Activated CD8-positive, alpha-beta T cell treated with anti-CD3 and anti-CD28 coated beads, Interleukin-2, amount 10 ng/mL, durations not matched to agents 7 days and 5 days (primary cell): ENCODE results near the gene CCNE1. TPM values are rescaled to one million over a fixed set of nuclear protein-coding genes. Genes with fewer than 3 reads are reported as not detected.
"Not testable (repeated sequence)": the region's sequence is repeated elsewhere in the genome, so short reads cannot be mapped to it uniquely, and the experiment has no call there.

ENCODE experiments used
- ATAC-seq: fragments of 150-1000 bp; cut with Tn5 transposase; one replicate; pipeline ENCODE4 v1.10.0; 2021; ENCODE audit warnings: moderate library complexity
- CTCF ChIA-PET: fragments of 350-600 bp; sonication (Branson Sonifier 250); formaldehyde crosslinking; loops from one replicate; lab custom pipeline; 2021; ENCODE audit warnings: antibody characterized with exemption; lab: Charles Lee
- POLR2A ChIA-PET: fragments of 350-600 bp; sonication (Branson Sonifier 250); formaldehyde crosslinking; loops from one replicate; lab custom pipeline; 2021; ENCODE audit warnings: antibody characterized with exemption; lab: Charles Lee
- DNase-seq: peaks from one replicate; pipeline ENCODE4 v3.0.0-alpha.2; 2020
- H3K27ac Mint-ChIP-seq: one replicate; pipeline ENCODE4 v1.8.0; 2021; ENCODE audit warnings: mild to moderate bottlenecking, mixed read lengths
- H3K27me3 Mint-ChIP-seq: one replicate; pipeline ENCODE4 v1.8.0; 2021; ENCODE audit warnings: low read depth, mixed read lengths
- H3K36me3 Mint-ChIP-seq: one replicate; pipeline ENCODE4 v1.8.0; 2021; ENCODE audit warnings: low read depth, mixed read lengths
- H3K4me1 Mint-ChIP-seq: one replicate; pipeline ENCODE4 v1.8.0; 2021; ENCODE audit warnings: low read depth, mixed read lengths
- H3K4me3 Mint-ChIP-seq: one replicate; pipeline ENCODE4 v1.8.0; 2021; ENCODE audit warnings: mild to moderate bottlenecking, mixed read lengths
- H3K9me3 Mint-ChIP-seq: one replicate; pipeline ENCODE4 v1.8.0; 2022; ENCODE audit warnings: mixed read lengths; ENCODE audit not compliant: insufficient read depth
- total RNA-seq, 2 experiments: library from RNA; stranded (reverse); gene quantifications; one replicate each; pipeline ENCODE4 v1.2.3, GENCODE V29; 2021

The CCNE1 gene
- total RNA-seq, 2 experiments from 2014 or later: 38.7 to 39.2 TPM

- peaks cover 6% of the 10 kb centered on the region for H3K4me1 Mint-ChIP-seq
- ATAC-seq (no peak), DNase-seq (no peak)
- H3K9me3 Mint-ChIP-seq: no peaks in the 10 kb centered on the region
- no peak overlapping the region for H3K27ac Mint-ChIP-seq
- no peaks in the 10 kb centered on the region for H3K36me3 Mint-ChIP-seq
- CTCF ChIA-PET: no interaction called here
- POLR2A ChIA-PET: no interaction called here
- peaks cover 2% of the 10 kb centered on the region for H3K27me3 Mint-ChIP-seq
- no peak overlapping the region for H3K4me3 Mint-ChIP-seq
Observed at GRCh38 chr19:29793116-29793727, 18.6 kb upstream of the CCNE1 start.

GRCh38 chr19:29794490-29794889 is 17.3 kb upstream of the CCNE1 start:
- H3K4me3 Mint-ChIP-seq, H3K27ac Mint-ChIP-seq: not testable (repeated sequence)

GRCh38 chr19:29795461-29796172 is 16.2 kb upstream of the CCNE1 start:
- POLR2A ChIA-PET: no interaction called here
- Mint-ChIP-seq H3K27ac (no peak overlapping the region), H3K27me3 (peaks cover 2% of the 10 kb centered on the region)

More at GRCh38 chr19:29794490-29794889, 17.3 kb upstream of the CCNE1 start:
- H3K27me3 Mint-ChIP-seq, H3K9me3 Mint-ChIP-seq, H3K4me1 Mint-ChIP-seq, POLR2A ChIA-PET, H3K36me3 Mint-ChIP-seq, DNase-seq, ATAC-seq: not testable (repeated sequence)
- CTCF ChIA-PET: interaction anchor here (0.6 kb wide), 1 partner anchor 66 kb away, joined by 3 read pairs; no protein-coding TSS in a partner anchor

GRCh38 chr19:29796173-29796573 is 15.6 kb upstream of the CCNE1 start:
- no peaks in the 10 kb centered on the region for H3K9me3 Mint-ChIP-seq
- POLR2A ChIA-PET: no interaction called here
- H3K4me1 Mint-ChIP-seq: peaks cover 6% of the 10 kb centered on the region
- CTCF ChIA-PET: interaction anchor here (1.6 kb wide), 1 partner anchor 77 kb away, joined by 5 read pairs; no protein-coding TSS in a partner anchor
- H3K27me3 Mint-ChIP-seq: peaks cover 2% of the 10 kb centered on the region
- H3K27ac Mint-ChIP-seq: no peak overlapping the region
- H3K4me3 Mint-ChIP-seq: no peak overlapping the region
- no peak for ATAC-seq
- DNase-seq: no peak
- no peaks in the 10 kb centered on the region for H3K36me3 Mint-ChIP-seq

More at GRCh38 chr19:29795461-29796172, 16.2 kb upstream of the CCNE1 start:
- Mint-ChIP-seq H3K36me3 (no peaks in the 10 kb centered on the region), H3K4me3 (no peak overlapping the region), H3K4me1 (peaks cover 6% of the 10 kb centered on the region), H3K9me3 (no peaks in the 10 kb centered on the region)
- CTCF ChIA-PET: interaction anchor here (1.6 kb wide), 1 partner anchor 77 kb away, joined by 5 read pairs; no protein-coding TSS in a partner anchor
- DNase-seq: no peak
- no peak for ATAC-seq

- DNase-seq: no peak
- Mint-ChIP-seq H3K27me3 (peaks cover 2% of the 10 kb centered on the region), H3K4me3 (no peak overlapping the region), H3K36me3 (no peaks in the 10 kb centered on the region), H3K4me1 (no peaks in the 10 kb centered on the region), H3K27ac (no peak overlapping the region), H3K9me3 (no peaks in the 10 kb centered on the region)
- no peak for ATAC-seq
- POLR2A ChIA-PET: no interaction called here
- CTCF ChIA-PET: no interaction called here
Observed at GRCh38 chr19:29798774-29799497, 12.9 kb upstream of the CCNE1 start.

GRCh38 chr19:29800100-29800825 is 11.5 kb upstream of the CCNE1 start:
- POLR2A ChIA-PET: no interaction called here
- Mint-ChIP-seq H3K9me3 (no peaks in the 10 kb centered on the region), H3K36me3 (no peaks in the 10 kb centered on the region), H3K4me1 (peaks cover 4% of the 10 kb centered on the region), H3K4me3 (no peak overlapping the region), H3K27ac (no peak overlapping the region), H3K27me3 (peaks cover 2% of the 10 kb centered on the region)
- ATAC-seq (no peak), DNase-seq (no peak)
- CTCF ChIA-PET: interaction anchor here (0.7 to 1.1 kb wide), 4 partner anchors 9 to 190 kb away, joined by 3 to 4 read pairs (median 3); no protein-coding TSS in a partner anchor

GRCh38 chr19:29803951-29804350 is 7.8 kb upstream of the CCNE1 start:
- H3K27me3 Mint-ChIP-seq, H3K36me3 Mint-ChIP-seq, H3K9me3 Mint-ChIP-seq, POLR2A ChIA-PET, H3K4me1 Mint-ChIP-seq, ATAC-seq, H3K4me3 Mint-ChIP-seq, DNase-seq, CTCF ChIA-PET, H3K27ac Mint-ChIP-seq: not testable (repeated sequence)

GRCh38 chr19:29804493-29804892 is 7.3 kb upstream of the CCNE1 start:
- no peak overlapping the region for H3K27ac Mint-ChIP-seq
- CTCF ChIA-PET: no interaction called here
- DNase-seq (no peak), ATAC-seq (no peak)
- H3K27me3 Mint-ChIP-seq: no peaks in the 10 kb centered on the region
- H3K36me3 Mint-ChIP-seq: no peaks in the 10 kb centered on the region
- no peak overlapping the region for H3K4me3 Mint-ChIP-seq
- peaks cover 4% of the 10 kb centered on the region for H3K4me1 Mint-ChIP-seq
- POLR2A ChIA-PET: no interaction called here
- H3K9me3 Mint-ChIP-seq: no peaks in the 10 kb centered on the region

GRCh38 chr19:29805031-29805965 is 6.5 kb upstream of the CCNE1 start:
- Mint-ChIP-seq H3K4me3 (no peak overlapping the region), H3K27ac (no peak overlapping the region), H3K9me3 (no peaks in the 10 kb centered on the region), H3K36me3 (peaks cover 6% of the 10 kb centered on the region), H3K4me1 (peaks cover 10% of the 10 kb centered on the region), H3K27me3 (no peaks in the 10 kb centered on the region)
- ChIA-PET CTCF (no interaction called here), POLR2A (no interaction called here)
- ATAC-seq: no peak
- no peak for DNase-seq

- Mint-ChIP-seq H3K36me3 (peaks cover 6% of the 10 kb centered on the region), H3K4me3 (no peak overlapping the region)
- POLR2A ChIA-PET: no interaction called here
Observed at GRCh38 chr19:29806098-29806866, 5.5 kb upstream of the CCNE1 start.

More at GRCh38 chr19:29806098-29806866, 5.5 kb upstream of the CCNE1 start:
- DNase-seq (no peak), ATAC-seq (no peak)
- H3K27ac Mint-ChIP-seq: no peak overlapping the region
- H3K27me3 Mint-ChIP-seq: no peaks in the 10 kb centered on the region
- no peaks in the 10 kb centered on the region for H3K9me3 Mint-ChIP-seq
- peaks cover 14% of the 10 kb centered on the region for H3K4me1 Mint-ChIP-seq
- CTCF ChIA-PET: interaction anchor here (1.3 kb wide), 1 partner anchor 52 kb away, joined by 4 read pairs; no protein-coding TSS in a partner anchor
